ENCODE data around the gene POLR2M. TPM values are rescaled to one million over a fixed set of nuclear protein-coding genes. Genes with fewer than 3 reads are reported as not detected.

Gene POLR2M
- total RNA-seq, 1 donor from 2014 or later, result 70.8 TPM

DNA sequence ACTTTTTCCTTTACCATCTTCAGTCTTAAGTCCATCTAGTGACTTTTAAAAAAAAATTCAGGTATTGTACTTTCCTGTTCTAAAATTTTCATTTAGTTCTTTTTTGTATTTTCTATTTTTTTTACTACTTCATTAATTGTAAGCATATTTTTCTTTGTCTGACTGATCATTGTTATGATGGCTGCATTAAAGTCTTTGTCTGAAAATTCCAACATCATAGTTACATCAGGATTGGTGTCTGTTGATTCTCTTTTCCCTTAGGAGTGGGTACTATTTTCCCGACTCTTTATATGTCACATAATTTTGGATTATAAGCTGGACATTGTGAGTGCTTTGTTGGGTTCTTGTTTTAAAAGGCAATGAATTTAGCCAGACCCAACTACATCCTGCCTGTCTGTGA lies 34.9 kb upstream of the POLR2M start:
- Mint-ChIP-seq H3K27ac (ENCODE audit: unreplicated experiment) (no peak overlapping the region), H3K9me3 (ENCODE audit: unreplicated experiment) (no peaks in the 10 kb centered on the region), H3K36me3 (ENCODE audit: low read depth, unreplicated experiment) (peaks cover 8% of the 10 kb centered on the region), H3K4me3 (ENCODE audit: unreplicated experiment) (no peak overlapping the region), H3K27me3 (ENCODE audit: unreplicated experiment) (no peaks in the 10 kb centered on the region), H3K4me1 (ENCODE audit: unreplicated experiment) (peaks cover 5% of the 10 kb centered on the region)
- DNase-seq (ENCODE audit: low spot score), result no peak
- TF ChIP-seq, protein P1, sequence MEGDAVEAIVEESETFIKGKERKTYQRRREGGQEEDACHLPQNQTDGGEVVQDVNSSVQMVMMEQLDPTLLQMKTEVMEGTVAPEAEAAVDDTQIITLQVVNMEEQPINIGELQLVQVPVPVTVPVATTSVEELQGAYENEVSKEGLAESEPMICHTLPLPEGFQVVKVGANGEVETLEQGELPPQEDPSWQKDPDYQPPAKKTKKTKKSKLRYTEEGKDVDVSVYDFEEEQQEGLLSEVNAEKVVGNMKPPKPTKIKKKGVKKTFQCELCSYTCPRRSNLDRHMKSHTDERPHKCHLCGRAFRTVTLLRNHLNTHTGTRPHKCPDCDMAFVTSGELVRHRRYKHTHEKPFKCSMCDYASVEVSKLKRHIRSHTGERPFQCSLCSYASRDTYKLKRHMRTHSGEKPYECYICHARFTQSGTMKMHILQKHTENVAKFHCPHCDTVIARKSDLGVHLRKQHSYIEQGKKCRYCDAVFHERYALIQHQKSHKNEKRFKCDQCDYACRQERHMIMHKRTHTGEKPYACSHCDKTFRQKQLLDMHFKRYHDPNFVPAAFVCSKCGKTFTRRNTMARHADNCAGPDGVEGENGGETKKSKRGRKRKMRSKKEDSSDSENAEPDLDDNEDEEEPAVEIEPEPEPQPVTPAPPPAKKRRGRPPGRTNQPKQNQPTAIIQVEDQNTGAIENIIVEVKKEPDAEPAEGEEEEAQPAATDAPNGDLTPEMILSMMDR (IDR thresholded peaks at IDR 0.05; ENCODE audit: unreplicated experiment), result no peak

GRCh38 chr15:57675481-57676181 lies 30.9 kb upstream of the POLR2M start:
- Mint-ChIP-seq H3K27ac (ENCODE audit: unreplicated experiment) (no peak overlapping the region), H3K27me3 (ENCODE audit: unreplicated experiment) (peaks cover 3% of the 10 kb centered on the region), H3K36me3 (ENCODE audit: low read depth, unreplicated experiment) (peaks cover 14% of the 10 kb centered on the region), H3K4me3 (ENCODE audit: unreplicated experiment) (no peak overlapping the region), H3K4me1 (ENCODE audit: unreplicated experiment) (peaks cover 2% of the 10 kb centered on the region), H3K9me3 (ENCODE audit: unreplicated experiment) (no peaks in the 10 kb centered on the region)
- DNase-seq (ENCODE audit: low spot score), result no peak
- TF ChIP-seq, protein P1 (IDR thresholded peaks at IDR 0.05; ENCODE audit: unreplicated experiment), result no peak

GRCh38 chr15:57676585-57676984 lies 29.9 kb upstream of the POLR2M start:
- Mint-ChIP-seq H3K36me3 (ENCODE audit: low read depth, unreplicated experiment) (peaks cover 14% of the 10 kb centered on the region), H3K27ac (ENCODE audit: unreplicated experiment) (no peak overlapping the region), H3K4me3 (ENCODE audit: unreplicated experiment) (no peak overlapping the region), H3K4me1 (ENCODE audit: unreplicated experiment) (peaks cover 2% of the 10 kb centered on the region), H3K27me3 (ENCODE audit: unreplicated experiment) (peaks cover 3% of the 10 kb centered on the region), H3K9me3 (ENCODE audit: unreplicated experiment) (no peaks in the 10 kb centered on the region)
- no peak for DNase-seq (ENCODE audit: low spot score)
- TF ChIP-seq, protein P1 (IDR thresholded peaks at IDR 0.05; ENCODE audit: unreplicated experiment), result no peak

GRCh38 chr15:57677204-57677603 lies 29.3 kb upstream of the POLR2M start:
- Mint-ChIP-seq H3K27ac (ENCODE audit: unreplicated experiment) (no peak overlapping the region), H3K27me3 (ENCODE audit: unreplicated experiment) (peaks cover 3% of the 10 kb centered on the region), H3K4me3 (ENCODE audit: unreplicated experiment) (no peak overlapping the region), H3K9me3 (ENCODE audit: unreplicated experiment) (no peaks in the 10 kb centered on the region), H3K4me1 (ENCODE audit: unreplicated experiment) (peaks cover 2% of the 10 kb centered on the region), H3K36me3 (ENCODE audit: low read depth, unreplicated experiment) (peaks cover 19% of the 10 kb centered on the region)
- DNase-seq (ENCODE audit: low spot score), result no peak
- TF ChIP-seq, protein P1 (IDR thresholded peaks at IDR 0.05; ENCODE audit: unreplicated experiment), result no peak

DNA sequence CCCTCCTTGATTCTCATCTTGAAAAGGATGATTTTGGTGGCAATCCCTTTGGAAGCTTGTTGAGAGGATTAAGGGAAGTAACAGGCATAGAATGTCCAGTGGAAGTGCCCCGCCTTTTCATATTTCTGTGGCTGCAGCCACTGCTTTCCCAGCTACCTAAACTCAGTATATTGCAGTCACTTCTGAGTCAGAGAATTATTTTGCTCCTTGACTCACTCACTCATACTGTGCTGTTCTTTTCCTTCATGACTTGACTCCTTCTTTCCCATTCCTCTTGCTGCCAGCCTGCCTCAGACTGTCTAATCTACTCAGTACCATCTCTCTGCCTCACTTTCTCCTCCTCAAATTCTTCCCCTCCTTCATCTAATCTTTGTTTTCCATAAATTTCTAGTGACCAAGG lies 26.5 kb upstream of the POLR2M start:
- Mint-ChIP-seq H3K4me1 (ENCODE audit: unreplicated experiment) (no peaks in the 10 kb centered on the region), H3K27ac (ENCODE audit: unreplicated experiment) (no peak overlapping the region), H3K4me3 (ENCODE audit: unreplicated experiment) (no peak overlapping the region), H3K9me3 (ENCODE audit: unreplicated experiment) (no peaks in the 10 kb centered on the region), H3K36me3 (ENCODE audit: low read depth, unreplicated experiment) (peaks cover 22% of the 10 kb centered on the region), H3K27me3 (ENCODE audit: unreplicated experiment) (peaks cover 3% of the 10 kb centered on the region)
- DNase-seq (ENCODE audit: low spot score), result no peak
- TF ChIP-seq, protein P1 (IDR thresholded peaks at IDR 0.05; ENCODE audit: unreplicated experiment), result no peak
